ENCODE results near the gene EZH1. TPM values are rescaled to one million over a fixed set of nuclear protein-coding genes. Genes with fewer than 3 reads are reported as not detected.
"Not testable (repeated sequence)": the region's sequence is repeated elsewhere in the genome, so short reads cannot be mapped to it uniquely, and the experiment has no call there.

EZH1 gene
- total and polyA plus RNA-seq, 9 donors = 15.6 to 21.8 (median 18.2) TPM

DNA sequence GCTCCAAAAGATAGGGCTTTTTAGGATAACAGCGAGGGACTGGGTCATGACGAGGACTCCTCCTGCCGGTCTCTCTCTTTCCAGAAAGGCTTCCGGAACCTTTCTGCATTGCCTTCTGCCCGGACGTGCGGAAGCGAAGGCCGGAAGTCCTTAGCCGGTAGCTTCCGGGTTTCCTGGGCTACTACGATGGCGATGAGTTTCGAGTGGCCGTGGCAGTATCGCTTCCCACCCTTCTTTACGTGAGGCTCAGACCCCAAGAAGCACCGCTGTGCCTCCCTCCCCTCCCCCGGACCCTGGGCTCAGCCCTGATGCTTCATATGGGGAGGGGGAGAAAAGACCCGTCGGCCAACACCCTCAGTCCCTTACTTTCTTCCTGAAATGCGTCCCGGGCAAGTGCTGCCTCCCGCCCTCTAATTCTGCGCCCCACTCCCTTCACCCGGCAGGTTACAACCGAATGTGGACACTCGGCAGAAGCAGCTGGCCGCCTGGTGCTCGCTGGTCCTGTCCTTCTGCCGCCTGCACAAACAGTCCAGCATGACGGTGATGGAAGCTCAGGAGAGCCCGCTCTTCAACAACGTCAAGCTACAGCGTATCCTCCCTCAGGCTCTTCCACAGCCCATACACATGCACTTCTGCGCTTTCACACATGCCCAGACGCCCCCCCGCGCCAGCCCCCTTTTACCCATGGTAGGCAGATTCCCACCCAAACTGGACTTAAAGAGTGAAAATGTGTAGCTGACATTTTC is 28.6 kb upstream of the EZH1 start, which contains the start of gene VPS25:
VPS25 (plus strand) TSS at position 160 of the 746 bp plus-strand sequence; CDS start at position 187, 27 bp downstream.
- H3K4me3 ChIP-seq (ENCODE audit: low read length) = peak within 1 kb of the TSS; percentile 92
- 0% methylated on average over 24 of the region's 39 CpGs for WGBS (ENCODE audit: insufficient coverage)
- no peaks in the 10 kb centered on the region for H3K27me3 ChIP-seq (ENCODE audit: control insufficient read depth, insufficient read depth, low read length)
- peak within 1 kb of the TSS; percentile 86 for H3K27ac ChIP-seq (ENCODE audit: low read length)
- H3K9me3 ChIP-seq (replicated peaks; ENCODE audit: control insufficient read depth, low read depth, low read length) = no peaks in the 10 kb centered on the region
- peaks cover 9% of the 10 kb centered on the region for H3K4me1 ChIP-seq (ENCODE audit: control insufficient read depth, insufficient read depth, low read length)
- peaks cover 37% of the 10 kb centered on the region for H3K36me3 ChIP-seq (ENCODE audit: control insufficient read depth, insufficient read depth, low read length)
- DNase-seq = peak; percentile 94

DNA sequence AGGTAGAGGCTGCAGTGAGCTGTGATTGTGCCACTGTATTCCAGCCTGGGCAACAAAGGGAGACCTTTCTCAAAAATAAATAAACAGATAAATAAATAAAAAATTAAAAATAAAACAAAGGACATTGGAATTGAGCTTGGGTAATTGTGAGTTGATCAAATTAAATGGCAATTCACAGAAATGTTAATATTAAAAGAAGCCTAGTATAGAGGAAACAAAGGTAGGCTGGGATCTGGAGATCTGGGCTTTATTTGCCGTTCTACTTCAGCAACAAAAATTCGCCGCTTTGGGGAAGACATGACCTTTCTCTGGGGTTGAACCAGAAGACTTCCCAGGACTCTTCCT is 28.1 kb upstream of the EZH1 start:
- H3K36me3 ChIP-seq (ENCODE audit: control insufficient read depth, insufficient read depth, low read length) = peaks cover 32% of the 10 kb centered on the region
- no peaks in the 10 kb centered on the region for H3K9me3 ChIP-seq (replicated peaks; ENCODE audit: control insufficient read depth, low read depth, low read length)

DNA sequence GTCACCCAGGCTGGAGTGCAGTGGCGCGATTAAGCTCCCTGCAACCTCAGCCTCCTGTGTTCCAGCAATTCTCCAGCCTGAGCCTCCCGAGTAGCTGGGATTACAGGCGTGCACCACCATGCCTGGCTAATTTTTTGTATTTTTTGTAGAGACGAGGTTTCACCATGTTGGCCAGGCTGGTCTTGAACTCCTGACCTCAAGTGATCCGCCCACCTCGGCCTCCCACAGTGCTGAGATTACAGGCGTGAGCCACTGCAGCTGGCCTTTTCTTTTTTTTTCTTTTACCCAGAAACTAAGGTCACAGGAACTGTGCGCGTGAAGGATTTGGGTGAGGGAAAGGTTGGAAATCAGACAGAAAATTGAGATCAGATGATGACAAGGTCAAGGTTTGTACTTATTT is 25.1 kb upstream of the EZH1 start:
- DNase-seq = not testable (repeated sequence)

More for the DNA sequence above, 28.1 kb upstream of the EZH1 start:
- peak overlapping the region; percentile 86 for H3K27ac ChIP-seq (ENCODE audit: low read length)
- 0% methylated on average over 2 of the region's 3 CpGs for WGBS (ENCODE audit: insufficient coverage)
- peaks cover 9% of the 10 kb centered on the region for H3K4me1 ChIP-seq (ENCODE audit: control insufficient read depth, insufficient read depth, low read length)
- peak overlapping the region; percentile 92 for H3K4me3 ChIP-seq (ENCODE audit: low read length)
- no peaks in the 10 kb centered on the region for H3K27me3 ChIP-seq (ENCODE audit: control insufficient read depth, insufficient read depth, low read length)
- DNase-seq = no peak

DNA sequence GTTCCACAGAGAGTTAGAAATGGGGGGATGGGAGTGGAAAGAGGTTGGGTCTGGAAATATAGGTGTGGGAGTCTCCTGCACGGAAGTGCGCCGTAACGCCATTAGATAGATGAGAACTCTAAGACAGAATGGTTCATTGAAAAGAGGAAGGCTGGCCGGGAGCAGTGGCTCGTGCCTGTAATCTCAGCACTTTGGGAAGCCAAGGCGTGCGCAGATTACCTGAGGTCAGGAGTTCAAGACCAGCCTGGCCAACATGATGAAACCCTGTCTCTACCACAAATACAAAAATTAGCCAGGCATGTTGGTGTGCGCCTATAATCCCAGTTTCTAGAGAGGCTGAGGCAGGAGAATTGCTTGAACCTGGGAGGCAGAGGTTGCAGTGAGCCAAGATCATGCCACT is 23.2 kb upstream of the EZH1 start:
- H3K36me3 ChIP-seq (ENCODE audit: control insufficient read depth, insufficient read depth, low read length); H3K4me1 ChIP-seq (ENCODE audit: control insufficient read depth, insufficient read depth, low read length); DNase-seq; H3K27me3 ChIP-seq (ENCODE audit: control insufficient read depth, insufficient read depth, low read length); H3K9me3 ChIP-seq (replicated peaks; ENCODE audit: control insufficient read depth, low read depth, low read length); H3K27ac ChIP-seq (ENCODE audit: low read length); H3K4me3 ChIP-seq (ENCODE audit: low read length): not testable (repeated sequence)
- WGBS (ENCODE audit: insufficient coverage) = 68% methylated on average over 4 of the region's 9 CpGs

More for the DNA sequence above, 25.1 kb upstream of the EZH1 start:
- not testable (repeated sequence) for H3K27ac ChIP-seq (ENCODE audit: low read length); H3K9me3 ChIP-seq (replicated peaks; ENCODE audit: control insufficient read depth, low read depth, low read length); H3K27me3 ChIP-seq (ENCODE audit: control insufficient read depth, insufficient read depth, low read length); H3K36me3 ChIP-seq (ENCODE audit: control insufficient read depth, insufficient read depth, low read length); H3K4me1 ChIP-seq (ENCODE audit: control insufficient read depth, insufficient read depth, low read length); H3K4me3 ChIP-seq (ENCODE audit: low read length)
- WGBS (ENCODE audit: insufficient coverage) = no CpG with 5 or more reads among the region's 10 CpGs

DNA sequence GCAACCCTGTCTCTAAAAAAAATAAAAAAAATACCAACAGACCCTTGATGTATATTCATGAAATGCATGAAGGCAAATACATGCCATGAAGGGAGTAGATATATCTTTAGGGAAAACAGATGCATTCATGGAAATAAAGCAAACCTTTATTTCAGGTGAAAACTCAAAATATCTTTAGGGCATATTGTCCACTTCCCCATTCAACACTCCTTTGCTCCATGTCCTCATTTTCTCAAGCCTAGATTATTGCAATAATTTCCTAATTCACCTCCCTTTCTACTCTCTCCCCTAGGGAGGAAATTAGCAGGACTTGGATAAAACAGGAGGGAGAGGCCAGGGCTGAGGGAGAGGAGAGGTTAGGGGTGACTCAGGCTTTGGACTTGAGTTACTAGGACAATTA is 22.7 kb upstream of the EZH1 start:
- Histone ChIP-seq H3K27me3 (ENCODE audit: control insufficient read depth, insufficient read depth, low read length) (peaks cover 1% of the 10 kb centered on the region), H3K27ac (ENCODE audit: low read length) (no peak overlapping the region), H3K4me3 (ENCODE audit: low read length) (no peak overlapping the region), H3K4me1 (ENCODE audit: control insufficient read depth, insufficient read depth, low read length) (peaks cover 9% of the 10 kb centered on the region), H3K36me3 (ENCODE audit: control insufficient read depth, insufficient read depth, low read length) (peaks cover 2% of the 10 kb centered on the region), H3K9me3 (replicated peaks; ENCODE audit: control insufficient read depth, low read depth, low read length) (no peaks in the 10 kb centered on the region)
- no peak for DNase-seq

DNA sequence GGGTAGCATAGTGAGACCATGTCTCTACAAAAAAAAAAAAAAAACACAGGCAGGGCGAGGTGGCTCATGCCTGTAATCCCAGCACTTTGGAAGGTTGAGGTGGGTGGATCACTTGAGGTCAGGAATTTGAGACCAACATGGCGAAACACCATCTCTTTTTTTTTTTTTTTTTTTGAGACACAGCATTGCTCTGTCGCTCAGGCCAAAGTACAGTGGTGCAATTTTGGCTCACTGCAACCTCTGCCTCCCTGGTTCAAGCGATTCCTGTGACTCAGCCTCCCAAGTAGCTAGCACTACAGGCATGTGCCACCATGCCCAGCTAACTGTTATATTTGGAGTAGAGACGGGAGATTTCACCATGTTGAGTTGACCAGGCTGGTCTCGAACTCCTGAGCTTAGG is 21.3 kb upstream of the EZH1 start:
- Histone ChIP-seq H3K27me3 (ENCODE audit: control insufficient read depth, insufficient read depth, low read length) (peaks cover 13% of the 10 kb centered on the region), H3K4me3 (ENCODE audit: low read length) (no peak overlapping the region), H3K4me1 (ENCODE audit: control insufficient read depth, insufficient read depth, low read length) (peaks cover 22% of the 10 kb centered on the region), H3K36me3 (ENCODE audit: control insufficient read depth, insufficient read depth, low read length) (peaks cover 2% of the 10 kb centered on the region), H3K27ac (ENCODE audit: low read length) (no peak overlapping the region), H3K9me3 (replicated peaks; ENCODE audit: control insufficient read depth, low read depth, low read length) (no peaks in the 10 kb centered on the region)
- DNase-seq = no peak
- 92% methylated on average over 2 of the region's 6 CpGs for WGBS (ENCODE audit: insufficient coverage)

DNA sequence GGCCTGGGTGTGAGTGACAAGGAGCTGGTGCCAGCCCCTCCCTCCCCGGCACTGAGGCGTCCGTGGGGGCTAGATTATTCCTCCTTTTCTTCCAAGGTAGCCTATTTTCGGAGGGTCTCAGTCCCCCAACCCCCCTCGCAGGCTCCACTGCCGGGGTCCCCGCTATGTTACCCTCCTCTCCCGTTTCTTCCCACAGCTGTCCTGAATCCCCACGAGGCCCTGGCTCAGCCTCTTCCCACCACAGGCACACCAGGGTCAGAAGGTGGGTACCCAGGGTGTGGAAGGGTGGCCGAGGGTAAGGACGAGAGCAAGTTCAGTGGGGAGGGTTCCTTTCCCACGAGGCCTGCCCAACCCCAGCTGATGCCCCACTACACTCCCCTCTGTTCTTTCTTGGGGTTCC is 16.8 kb upstream of the EZH1 start:
- peaks cover 29% of the 10 kb centered on the region for H3K4me1 ChIP-seq (ENCODE audit: control insufficient read depth, insufficient read depth, low read length)
- peaks cover 2% of the 10 kb centered on the region for H3K36me3 ChIP-seq (ENCODE audit: control insufficient read depth, insufficient read depth, low read length)
- H3K27ac ChIP-seq (ENCODE audit: low read length) = peak overlapping the region; percentile 59
- H3K27me3 ChIP-seq (ENCODE audit: control insufficient read depth, insufficient read depth, low read length) = peaks cover 23% of the 10 kb centered on the region
- DNase-seq = no peak
- WGBS (ENCODE audit: insufficient coverage) = 21% methylated on average over 9 of the region's 12 CpGs
- peak overlapping the region; percentile 60 for H3K4me3 ChIP-seq (ENCODE audit: low read length)
- H3K9me3 ChIP-seq (replicated peaks; ENCODE audit: control insufficient read depth, low read depth, low read length) = no peaks in the 10 kb centered on the region

DNA sequence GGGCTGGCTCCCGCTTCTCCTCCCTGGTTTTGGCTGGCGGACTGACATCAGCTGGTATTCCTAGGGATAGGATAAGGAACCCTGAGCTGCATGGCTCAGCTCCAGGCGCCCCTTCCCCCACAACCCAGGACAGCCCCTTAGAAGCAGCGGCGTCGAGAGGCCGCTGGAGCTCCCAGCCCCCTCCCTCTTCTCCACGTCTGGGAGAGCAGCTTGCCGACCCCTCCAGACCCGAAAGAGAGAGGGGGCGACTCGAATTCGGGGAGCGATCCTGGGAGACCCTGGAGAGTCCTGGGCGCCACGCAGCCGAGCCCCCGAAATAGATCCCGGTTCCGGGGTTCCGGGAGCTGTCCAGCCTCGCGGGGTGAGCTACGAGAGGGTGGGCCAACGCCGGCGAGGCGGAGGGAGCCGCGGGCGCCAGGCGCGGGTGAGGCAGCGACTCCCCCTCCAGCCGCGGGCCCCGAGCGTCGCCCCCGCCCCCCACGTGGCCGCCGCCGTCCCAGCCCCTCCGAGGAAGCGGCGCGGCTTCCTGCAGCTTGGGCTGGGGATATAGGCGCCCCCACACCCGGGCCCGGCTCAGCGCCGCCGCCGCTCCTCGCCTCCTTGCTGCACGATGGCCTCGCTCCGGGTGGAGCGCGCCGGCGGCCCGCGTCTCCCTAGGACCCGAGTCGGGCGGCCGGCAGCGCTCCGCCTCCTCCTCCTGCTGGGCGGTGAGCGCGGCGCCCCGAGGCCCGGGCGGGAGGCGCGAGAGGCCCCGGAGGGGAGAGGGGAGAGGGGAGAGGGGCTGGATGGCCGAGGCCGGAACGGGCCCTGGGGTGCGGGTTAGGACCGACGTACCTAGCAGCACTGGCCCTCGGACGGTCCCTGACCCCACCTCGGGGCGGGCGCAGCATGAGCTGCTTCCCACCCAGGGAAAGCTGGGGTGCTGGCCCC is 16.1 kb upstream of the EZH1 start, which contains the start of gene RAMP2:
RAMP2 (plus strand) TSS at position 576 of the 930 bp plus-strand sequence; CDS start at position 611, 35 bp downstream.
- peaks cover 29% of the 10 kb centered on the region for H3K4me1 ChIP-seq (ENCODE audit: control insufficient read depth, insufficient read depth, low read length)
- under 1% methylated on average over 77 of the region's 92 CpGs for WGBS (ENCODE audit: insufficient coverage)
- peak; percentile 60 for DNase-seq

DNA sequence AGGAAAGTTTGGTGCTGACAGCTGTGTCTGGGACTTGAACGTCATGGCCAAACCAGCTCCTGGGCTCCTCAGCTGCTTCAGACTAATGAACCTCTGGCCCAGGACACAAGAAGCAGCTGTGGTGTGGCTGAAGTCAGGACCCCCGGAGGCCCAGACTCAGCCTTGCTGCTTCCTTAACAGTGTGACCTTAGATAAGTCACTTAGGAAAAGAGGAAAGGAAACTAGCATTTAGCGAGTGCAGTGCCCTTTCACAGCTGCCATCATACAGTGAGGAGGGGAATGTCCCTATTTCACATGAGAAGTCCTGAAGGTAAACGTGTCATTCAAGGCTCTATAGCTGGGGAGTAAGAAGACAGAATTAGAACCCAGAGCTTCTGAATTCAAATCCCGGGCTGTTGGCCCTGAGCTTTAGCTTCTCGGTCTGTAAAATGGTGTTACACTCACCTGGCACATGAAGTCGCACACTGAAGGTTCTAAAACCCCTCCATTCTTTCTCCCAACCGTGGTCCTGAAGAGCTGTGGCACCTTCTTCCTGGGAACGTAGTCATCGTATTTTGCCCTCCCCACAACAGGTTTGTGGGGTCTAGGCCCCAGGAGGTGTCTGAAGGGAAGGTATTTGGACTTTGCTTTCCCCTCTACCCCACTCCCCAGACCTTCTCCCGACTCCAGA is 15.3 kb upstream of the EZH1 start:
- peak overlapping the region; percentile 60 for H3K4me3 ChIP-seq (ENCODE audit: low read length)
- H3K27me3 ChIP-seq (ENCODE audit: control insufficient read depth, insufficient read depth, low read length) = peaks cover 23% of the 10 kb centered on the region
- no peaks in the 10 kb centered on the region for H3K9me3 ChIP-seq (replicated peaks; ENCODE audit: control insufficient read depth, low read depth, low read length)
- peaks cover 29% of the 10 kb centered on the region for H3K4me1 ChIP-seq (ENCODE audit: control insufficient read depth, insufficient read depth, low read length)
- DNase-seq = peak; percentile 49
- no peak overlapping the region for H3K27ac ChIP-seq (ENCODE audit: low read length)
- H3K36me3 ChIP-seq (ENCODE audit: control insufficient read depth, insufficient read depth, low read length) = peaks cover 5% of the 10 kb centered on the region
- WGBS (ENCODE audit: insufficient coverage) = 16% methylated on average over 4 of the region's 11 CpGs

More for the DNA sequence above, 16.1 kb upstream of the EZH1 start, which contains the start of gene RAMP2:
- H3K9me3 ChIP-seq (replicated peaks; ENCODE audit: control insufficient read depth, low read depth, low read length) = no peaks in the 10 kb centered on the region
- H3K4me3 ChIP-seq (ENCODE audit: low read length) = peak within 1 kb of the TSS; percentile 60
- peaks cover 5% of the 10 kb centered on the region for H3K36me3 ChIP-seq (ENCODE audit: control insufficient read depth, insufficient read depth, low read length)
- peaks cover 23% of the 10 kb centered on the region for H3K27me3 ChIP-seq (ENCODE audit: control insufficient read depth, insufficient read depth, low read length)
- peak within 1 kb of the TSS; percentile 72 for H3K27ac ChIP-seq (ENCODE audit: low read length)
